A549 treated with CpdA at 1 μM for 4 hours (cell line): ENCODE results near the gene HTRA1. TPM values are rescaled to one million over a fixed set of nuclear protein-coding genes. Genes with fewer than 3 reads are reported as not detected.

Experiments used
- total RNA-seq: library from RNA; stranded (reverse); fragments of 200-300 nt; extraction: Qiagen RNA extraction; gene quantifications from 5 replicates; pipeline ENCODE4 v1.2.3, GENCODE V29; 2022; ENCODE audit warnings: low read depth

HTRA1 gene
- 51.9 to 65.1 TPM (median 52.8 TPM) in 5 replicates for total RNA-seq

DNA sequence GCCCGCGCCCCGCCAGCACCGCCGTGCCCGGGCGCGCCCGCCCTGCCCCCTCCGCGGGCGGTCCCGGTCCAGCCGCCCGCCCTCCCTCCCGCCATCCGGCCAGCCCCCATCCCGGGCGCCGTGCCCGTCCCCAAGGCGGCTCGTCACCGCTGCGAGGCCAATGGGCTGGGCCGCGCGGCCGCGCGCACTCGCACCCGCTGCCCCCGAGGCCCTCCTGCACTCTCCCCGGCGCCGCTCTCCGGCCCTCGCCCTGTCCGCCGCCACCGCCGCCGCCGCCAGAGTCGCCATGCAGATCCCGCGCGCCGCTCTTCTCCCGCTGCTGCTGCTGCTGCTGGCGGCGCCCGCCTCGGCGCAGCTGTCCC is at the start of gene HTRA1:
TSS of gene HTRA1 (plus strand) at position 187 of the 362 bp plus-strand sequence. CDS start at position 287, 100 bp downstream.

GRCh38 chr10:122454603-122455080 is 6.7 kb upstream of the HTRA1 start, which contains the start of gene ARMS2:
Gene ARMS2 (plus strand): TSS chr10:122454653. CDS start chr10:122454728, 75 bp downstream.

GRCh38 chr10:122560279-122560804 is 99.0 kb downstream of the HTRA1 start, which contains the start of gene DMBT1:
Gene DMBT1 (plus strand): TSS chr10:122560754. CDS start chr10:122560771, 17 bp downstream.

Other genes starting within 250 kb of the HTRA1 start
- gene BTBD16, start 190.3 kb upstream of the HTRA1 start, total RNA-seq: 0.40 to 0.86 TPM (median 0.52 TPM) in 5 replicates
- 18.3 to 23.9 TPM (median 21.6 TPM) in 5 replicates for gene PLEKHA1, start 86.8 kb upstream of the HTRA1 start, total RNA-seq
- gene ARMS2, start 6.9 kb upstream of the HTRA1 start, total RNA-seq: not detected in 5 replicates
- gene DMBT1, start 99.2 kb downstream of the HTRA1 start, total RNA-seq: 0.02 to 0.06 TPM (median 0.05 TPM) in 4 of 5 replicates, not detected in the other
- gene C10orf120, start 238.3 kb downstream of the HTRA1 start, total RNA-seq: not detected in 5 replicates